Tibial nerve (tissue), 4 donors: ENCODE measurements around the gene PSRC1. TPM values are rescaled to one million over a fixed set of nuclear protein-coding genes. Genes with fewer than 3 reads are reported as not detected.

Experiments used
- DNase-seq, 2 donors: peaks; one replicate each; pipeline ENCODE4 v3.0.0-alpha.2; 2019; ENCODE audit warnings: low spot score in 2 of 2
- H3K27ac ChIP-seq, 4 donors: fragments of 200-600 bp; sonication (generic) in 3 of 4; one replicate each; pipeline ENCODE4 v1.5.1; 2017 to 2019; ENCODE audit warnings: mild to moderate bottlenecking in 1 of 4
- H3K27me3 ChIP-seq, 2 donors: fragments of 200-600 bp; sonication (generic) in 1 of 2; one replicate each; pipeline versions ENCODE4 v1.5.1 to v1.6.0; 2017 to 2019
- H3K36me3 ChIP-seq, 3 donors: fragments of 200-600 bp; sonication (generic); one replicate each; pipeline ENCODE4 v1.5.1; 2018 to 2019
- H3K4me1 ChIP-seq, 4 donors: fragments of 200-600 bp; sonication (generic) in 3 of 4; one replicate each; pipeline ENCODE4 v1.5.1; 2017 to 2019
- H3K4me3 ChIP-seq, 4 donors: fragments of 200-600 bp; sonication (generic) in 3 of 4; one replicate each; pipeline ENCODE4 v1.5.1; 2017 to 2019; ENCODE audit warnings: mild to moderate bottlenecking in 1 of 4, moderate library complexity in 1 of 4
- H3K9me3 ChIP-seq, 4 donors: fragments of 200-600 bp; sonication (generic) in 3 of 4; one replicate each; pipeline ENCODE4 v1.5.1; 2017 to 2019
- CTCF ChIP-seq, 5 experiments: fragments of 200-600 bp in 3 of 5; fragments of 450-650 bp in 2 of 5; sonication (generic) in 3 of 5; IDR thresholded peaks; one replicate each; pipeline ENCODE4 v1.5.1; 2016 to 2019; ENCODE audit warnings: antibody characterized with exemption in 5 of 5, mild to moderate bottlenecking in 3 of 5, moderate library complexity in 2 of 5
- EP300 ChIP-seq, 2 donors: sonication (generic); formaldehyde crosslinking; IDR thresholded peaks; one replicate each; pipeline ENCODE4 v1.6.1; 2017; ENCODE audit warnings: antibody characterized with exemption in 2 of 2, mild to moderate bottlenecking in 1 of 2
- POLR2A ChIP-seq, 2 donors: fragments of 450-650 bp; IDR thresholded peaks; one replicate each; pipeline ENCODE4 v1.6.1; 2017; ENCODE audit warnings: antibody characterized with exemption in 2 of 2, mild to moderate bottlenecking in 2 of 2, moderate library complexity in 2 of 2
- WGBS, 2 donors: methylation state at CpG; one replicate each; pipeline ENCODE4 v1.1.5; 2018; 5-methylcytosine and 5-hydroxymethylcytosine counted together
- total RNA-seq, 4 donors: library from RNA; depleted of rRNA; stranded (reverse); fragments of >200 nt; gene quantifications; one replicate each; pipeline ENCODE4 v1.1.0, GENCODE V29; 2016

The PSRC1 gene
- total RNA-seq, 4 donors from 2014 or later = 33.0 to 62.0 (median 47.4) TPM

- no peak for DNase-seq
- Histone ChIP-seq H3K27ac (peak overlapping the region in 1 of 4 donors; percentile 88), H3K36me3 (peaks cover 0 to 72% (median 0%) of the 10 kb centered on the region in 3 donors), H3K9me3 (no peaks in the 10 kb centered on the region), H3K4me3 (no peak overlapping the region), H3K27me3 (no peaks in the 10 kb centered on the region), H3K4me1 (peaks cover 0 to 21% (median 7%) of the 10 kb centered on the region in 4 donors)
- 87 to 100% methylated on average over 1 to 3 of the region's 4 CpGs for WGBS, 2 donors
- TF ChIP-seq EP300 (IDR thresholded peaks at IDR 0.05) = no peak
Observed at GRCh38 chr1:109265016-109265415, 17.9 kb downstream of the PSRC1 start.

GRCh38 chr1:109264379-109264755 is 18.6 kb downstream of the PSRC1 start:
- H3K4me1 ChIP-seq = peaks cover 0 to 21% (median 7%) of the 10 kb centered on the region in 4 donors
- H3K27ac ChIP-seq = peak overlapping the region in 2 of 4 donors; percentile 72 to 88
- H3K27me3 ChIP-seq = no peaks in the 10 kb centered on the region
- no peak for DNase-seq
- no peaks in the 10 kb centered on the region for H3K9me3 ChIP-seq
- peaks cover 0 to 70% (median 0%) of the 10 kb centered on the region in 3 donors for H3K36me3 ChIP-seq
- H3K4me3 ChIP-seq = no peak overlapping the region
- 68 to 75% methylated on average over 7 to 9 of the region's 9 CpGs for WGBS, 2 donors
- TF ChIP-seq EP300 (IDR thresholded peaks at IDR 0.05) (no peak), CTCF (IDR thresholded peaks at IDR 0.05) (no peak), POLR2A (IDR thresholded peaks at IDR 0.05) (no peak)

GRCh38 chr1:109263597-109264378 is 19.2 kb downstream of the PSRC1 start:
- peaks cover 0 to 21% (median 7%) of the 10 kb centered on the region in 4 donors for H3K4me1 ChIP-seq
- peak; percentile 85 for DNase-seq
- H3K27me3 ChIP-seq = no peaks in the 10 kb centered on the region
- no peak overlapping the region for H3K4me3 ChIP-seq
- H3K27ac ChIP-seq = peak overlapping the region in 3 of 4 donors; percentile 29 to 88 (median 72)
- H3K36me3 ChIP-seq = peaks cover 0 to 70% (median 0%) of the 10 kb centered on the region in 3 donors
- 37 to 51% methylated on average over 24 to 28 of the region's 29 CpGs for WGBS, 2 donors
- peak in 1 of 2 donors; percentile 73 for TF ChIP-seq EP300 (IDR thresholded peaks at IDR 0.05)
- TF ChIP-seq POLR2A (IDR thresholded peaks at IDR 0.05) = no peak
- TF ChIP-seq CTCF (IDR thresholded peaks at IDR 0.05) = peak; percentile 89 to 100 (median 93)
- H3K9me3 ChIP-seq = no peaks in the 10 kb centered on the region

GRCh38 chr1:109263234-109263596 is 19.7 kb downstream of the PSRC1 start:
- WGBS, 2 donors = 49 to 54% methylated on average over 8 to 12 of the region's 12 CpGs
- no peaks in the 10 kb centered on the region for H3K9me3 ChIP-seq

More at GRCh38 chr1:109263234-109263596, 19.7 kb downstream of the PSRC1 start:
- H3K4me3 ChIP-seq = no peak overlapping the region
- peaks cover 0 to 69% (median 0%) of the 10 kb centered on the region in 3 donors for H3K36me3 ChIP-seq
- peak overlapping the region; percentile 29 to 88 (median 61) for H3K27ac ChIP-seq
- peak in 1 of 2 donors; percentile 26 for TF ChIP-seq EP300 (IDR thresholded peaks at IDR 0.05)
- TF ChIP-seq CTCF (IDR thresholded peaks at IDR 0.05) = no peak
- H3K4me1 ChIP-seq = peaks cover 0 to 21% (median 7%) of the 10 kb centered on the region in 4 donors
- no peak for DNase-seq
- no peaks in the 10 kb centered on the region for H3K27me3 ChIP-seq
